GM13976 (cell line): ENCODE measurements around the gene INTS11.

ENCODE experiments used
- DNase-seq: peaks from one replicate; pipeline ENCODE4 v3.0.0; 2012; ENCODE audit warnings: low spot score
- in situ Hi-C: fragments of 300-500 bp; cut with MboI; formaldehyde crosslinking; loops from one replicate; pipeline ENCODE4 v1.12.0; 2022; ENCODE audit warnings: low sequenced_read_pairs, mixed read lengths, inconsistent platforms; ENCODE audit not compliant: unreplicated experiment
- TF ChIP-seq, protein P1 (sequence below): IDR thresholded peaks from 2 replicates; pipeline ENCODE4 v1.5.1; 2012; ENCODE audit warnings: borderline replicate concordance, mild to moderate bottlenecking; ENCODE audit not compliant: insufficient read depth; ENCODE audit errors: extremely low read depth, missing control alignments, control extremely low read depth

Gene INTS11

DNA sequence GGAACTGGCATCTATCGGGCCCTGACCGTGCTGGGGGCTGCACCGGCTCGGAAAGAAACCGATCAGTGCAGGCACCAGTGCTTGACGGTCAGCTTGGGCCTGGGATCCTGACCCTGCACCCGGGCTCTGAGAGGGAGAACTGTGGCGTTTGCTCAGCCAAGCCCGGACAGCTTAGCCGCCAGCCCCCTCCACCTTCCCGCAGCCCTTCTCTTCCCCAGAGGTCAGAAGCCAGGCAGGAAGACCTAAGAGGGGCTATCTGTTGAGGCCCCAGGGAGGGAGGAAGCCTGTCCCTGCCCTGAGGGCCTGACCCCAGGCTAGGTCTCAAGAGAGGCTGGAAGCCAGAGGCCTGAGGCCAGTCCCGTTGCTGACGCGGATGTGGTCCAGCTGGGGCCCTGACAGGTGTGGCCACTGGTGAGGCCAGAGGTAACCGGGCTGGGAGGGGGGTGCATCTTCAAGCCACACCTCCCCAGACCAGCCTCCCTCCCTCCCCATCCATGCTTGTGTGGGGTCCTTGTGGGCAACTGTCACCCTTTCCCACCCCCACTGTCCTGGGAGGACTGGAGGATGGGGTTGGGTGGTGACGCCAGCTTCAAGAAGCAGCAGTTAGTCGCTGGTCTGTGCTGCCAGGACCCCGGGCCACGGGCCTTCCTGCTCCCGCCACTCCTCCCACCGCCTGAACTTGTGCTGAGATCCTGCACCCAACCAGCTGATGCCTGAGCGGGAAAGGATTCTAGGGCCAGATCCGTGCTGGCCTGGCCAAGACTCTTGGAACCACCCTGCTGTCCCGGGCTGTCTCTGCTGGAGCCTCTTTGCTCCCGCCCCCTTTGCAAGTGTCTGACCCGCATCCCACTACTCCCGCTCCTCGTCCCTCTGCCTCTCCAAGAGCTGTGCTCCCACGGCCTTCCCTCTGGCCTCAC, 27.3 kb upstream of the INTS11 start:
- in situ Hi-C loops: no loop called here
- TF ChIP-seq, protein P1, sequence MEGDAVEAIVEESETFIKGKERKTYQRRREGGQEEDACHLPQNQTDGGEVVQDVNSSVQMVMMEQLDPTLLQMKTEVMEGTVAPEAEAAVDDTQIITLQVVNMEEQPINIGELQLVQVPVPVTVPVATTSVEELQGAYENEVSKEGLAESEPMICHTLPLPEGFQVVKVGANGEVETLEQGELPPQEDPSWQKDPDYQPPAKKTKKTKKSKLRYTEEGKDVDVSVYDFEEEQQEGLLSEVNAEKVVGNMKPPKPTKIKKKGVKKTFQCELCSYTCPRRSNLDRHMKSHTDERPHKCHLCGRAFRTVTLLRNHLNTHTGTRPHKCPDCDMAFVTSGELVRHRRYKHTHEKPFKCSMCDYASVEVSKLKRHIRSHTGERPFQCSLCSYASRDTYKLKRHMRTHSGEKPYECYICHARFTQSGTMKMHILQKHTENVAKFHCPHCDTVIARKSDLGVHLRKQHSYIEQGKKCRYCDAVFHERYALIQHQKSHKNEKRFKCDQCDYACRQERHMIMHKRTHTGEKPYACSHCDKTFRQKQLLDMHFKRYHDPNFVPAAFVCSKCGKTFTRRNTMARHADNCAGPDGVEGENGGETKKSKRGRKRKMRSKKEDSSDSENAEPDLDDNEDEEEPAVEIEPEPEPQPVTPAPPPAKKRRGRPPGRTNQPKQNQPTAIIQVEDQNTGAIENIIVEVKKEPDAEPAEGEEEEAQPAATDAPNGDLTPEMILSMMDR: no peak
- no peak for DNase-seq

DNA sequence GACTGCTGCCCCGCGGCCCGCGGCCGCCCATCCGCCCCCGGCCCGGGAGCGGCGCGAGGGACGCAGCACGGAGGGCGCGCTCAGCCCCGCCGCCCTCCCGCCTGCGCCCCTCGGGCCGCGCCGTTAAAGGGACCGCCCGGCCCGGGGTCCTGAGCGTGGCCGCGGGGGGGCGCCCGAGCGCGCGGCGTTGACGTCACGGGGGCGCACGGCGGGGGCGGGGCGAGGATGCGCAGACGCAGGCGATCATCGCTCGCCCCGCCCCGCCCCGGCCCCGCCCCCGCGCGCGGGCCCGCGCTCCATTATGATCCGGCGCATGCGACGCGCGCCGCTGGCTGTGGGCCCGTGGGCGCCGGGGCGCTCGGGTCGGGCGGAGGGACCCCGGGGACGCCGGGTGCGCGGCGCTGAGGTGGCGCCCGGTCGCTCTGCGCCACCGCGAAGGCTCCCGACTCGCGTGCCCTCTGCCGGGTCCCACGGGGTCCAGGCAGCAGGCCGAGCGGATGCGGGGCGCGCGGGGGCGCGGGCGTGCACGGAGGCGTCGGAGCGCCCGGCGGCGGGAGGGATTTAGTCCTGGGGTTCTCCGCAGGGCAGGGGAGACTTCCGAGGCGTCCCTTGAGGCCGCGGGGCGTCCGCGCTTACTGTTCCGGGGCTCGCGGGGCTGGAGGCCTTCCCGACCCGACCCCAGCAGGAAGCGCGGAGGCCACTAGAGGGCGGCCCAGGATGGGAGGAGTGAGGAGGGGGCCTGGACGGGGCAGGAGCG, 25.0 kb upstream of the INTS11 start, which contains the start of gene DVL1:
Gene DVL1 (minus strand): TSS at position 163 of the 757 bp plus-strand sequence. CDS start 353 bp downstream, outside the sequence.
- peak; percentile 95 for DNase-seq
- TF ChIP-seq, protein P1: peak; percentile 70
- in situ Hi-C loops: no loop called here

DNA sequence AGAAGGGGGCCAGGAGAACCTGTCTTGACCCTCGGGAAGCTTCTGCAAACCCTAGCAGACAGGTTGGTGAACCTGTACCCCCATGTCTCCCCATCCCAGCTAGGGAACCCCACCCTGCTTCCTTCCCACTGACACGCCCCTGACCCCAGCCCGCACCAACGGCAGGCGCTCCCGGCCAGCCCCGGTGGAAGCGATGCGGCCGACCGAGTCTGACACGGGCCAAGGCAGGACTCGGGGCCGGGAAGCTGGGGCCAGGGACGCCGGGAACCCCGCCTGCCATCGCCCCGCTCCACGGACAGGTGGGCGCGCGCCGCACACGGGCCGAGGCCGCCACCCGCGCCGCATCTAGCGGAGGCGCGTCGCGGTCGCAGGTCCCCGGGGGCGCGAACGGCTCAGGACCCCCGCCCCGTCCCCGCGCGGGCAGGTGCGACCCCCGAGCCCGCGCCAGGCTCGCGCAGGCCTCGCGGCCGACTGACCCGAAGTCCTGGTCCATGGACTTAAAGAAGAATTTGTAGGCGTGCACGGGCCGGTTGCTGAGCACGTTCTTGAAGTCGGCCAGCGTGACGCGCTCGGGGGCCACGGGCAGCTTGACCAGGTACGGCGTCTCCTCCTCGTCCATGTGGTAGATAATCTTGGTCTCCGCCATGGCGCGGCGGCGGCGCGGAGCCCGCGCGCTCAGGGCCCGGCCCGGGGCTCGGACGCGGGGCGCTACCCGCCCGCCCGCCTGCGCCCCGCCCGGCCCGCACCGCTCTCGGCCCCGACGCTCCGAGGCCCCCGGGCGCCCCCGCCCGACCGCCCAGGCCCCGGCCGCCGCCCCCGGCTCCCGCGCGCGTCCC, 24.2 kb upstream of the INTS11 start:
- TF ChIP-seq, protein P1: no peak
- in situ Hi-C loops: no loop called here
- no peak for DNase-seq

DNA sequence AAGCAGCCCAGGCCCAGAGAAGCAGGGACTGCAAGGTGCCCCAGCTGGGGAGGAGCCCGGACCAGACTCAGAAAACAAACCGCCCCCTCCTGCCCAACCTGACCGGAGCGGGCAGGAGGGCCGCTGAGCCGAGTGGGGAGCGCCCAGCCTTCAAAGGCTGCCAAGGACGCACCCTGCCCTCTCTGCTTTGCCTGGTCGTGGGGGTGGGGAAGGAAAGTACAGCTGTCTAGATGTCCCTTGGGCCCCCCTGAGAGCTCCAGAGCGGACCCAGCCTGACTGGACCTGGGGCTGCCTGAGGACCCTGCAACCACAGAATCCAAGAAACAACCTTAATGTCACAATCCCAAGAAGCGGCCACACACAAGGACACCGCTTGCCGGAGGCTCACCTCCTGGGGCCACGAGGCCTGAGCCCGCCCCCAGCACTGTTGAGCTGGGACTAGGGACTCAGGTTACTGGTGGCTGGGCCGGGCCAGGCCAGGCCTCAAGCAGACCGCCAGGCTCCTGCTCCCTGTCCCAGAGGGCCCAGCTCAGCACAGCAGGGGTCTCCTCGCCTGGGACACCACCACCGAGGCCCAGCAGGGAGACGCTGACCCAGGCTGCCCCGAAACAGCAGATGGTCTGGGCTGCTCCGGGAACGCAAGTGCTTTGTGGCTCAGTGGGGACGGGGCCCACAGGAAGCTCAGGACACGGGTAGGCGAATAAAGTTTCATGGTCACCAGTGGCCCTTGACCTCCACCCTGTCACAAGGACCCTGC, 23.4 kb upstream of the INTS11 start:
- TF ChIP-seq, protein P1: no peak
- no peak for DNase-seq

DNA sequence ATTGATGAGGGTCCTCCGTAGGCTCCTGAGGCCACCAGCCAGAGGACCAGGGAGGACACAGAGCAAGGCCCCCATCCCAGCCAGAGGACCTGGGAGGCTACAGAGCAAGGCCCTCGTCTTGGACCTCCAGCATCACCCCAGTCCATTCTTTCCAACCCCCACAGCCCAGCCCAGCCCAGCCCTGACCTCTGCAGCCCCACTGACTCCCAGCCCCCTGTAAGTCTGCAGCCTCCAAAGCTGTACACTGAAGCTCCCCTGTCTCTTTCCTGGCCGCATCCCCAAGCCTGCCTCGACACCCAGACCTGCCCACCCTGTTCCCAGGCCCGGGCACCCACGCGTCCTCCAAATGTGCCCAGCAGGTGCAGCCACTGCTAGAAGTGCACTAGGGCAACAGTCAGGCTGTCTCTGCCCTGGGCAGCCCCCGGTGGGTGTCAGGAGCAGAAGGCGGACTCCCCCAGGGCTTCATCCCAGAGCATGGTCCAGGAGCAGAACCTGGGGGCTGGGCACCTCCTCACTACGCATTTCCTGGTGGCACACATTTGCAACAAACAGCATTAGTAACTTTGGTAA, 22.7 kb upstream of the INTS11 start:
- TF ChIP-seq, protein P1: no peak
- in situ Hi-C loops: no loop called here
- DNase-seq: no peak

More for the DNA sequence above, 23.4 kb upstream of the INTS11 start:
- in situ Hi-C loops: no loop called here
